ENCODE data around the gene ARMC5.
"Not testable (repeated sequence)": the region's sequence is repeated elsewhere in the genome, so short reads cannot be mapped to it uniquely, and the experiment has no call there.

The ARMC5 gene

DNA sequence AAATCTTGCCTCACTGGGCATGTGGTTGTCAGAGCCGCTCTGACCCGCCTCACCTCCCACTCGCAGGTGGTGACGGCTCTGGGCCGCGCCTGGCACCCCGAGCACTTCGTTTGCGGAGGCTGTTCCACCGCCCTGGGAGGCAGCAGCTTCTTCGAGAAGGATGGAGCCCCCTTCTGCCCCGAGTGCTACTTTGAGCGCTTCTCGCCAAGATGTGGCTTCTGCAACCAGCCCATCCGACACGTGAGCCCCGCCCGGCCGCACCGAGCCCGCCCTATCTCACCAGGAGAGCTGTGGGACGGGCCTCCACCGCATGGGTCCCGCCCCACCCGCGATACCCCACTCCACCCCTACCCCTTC, 16.6 kb downstream of the ARMC5 start:
- peak overlapping the region in 5 of 11 experiments; percentile 63 to 82 (median 79); a peak in 6 of 22 replicates for H3K27ac ChIP-seq
- H3K4me2 ChIP-seq = peak overlapping the region; percentile 73 to 100 (median 97); a peak in 21 of 22 replicates
- H4K20me1 ChIP-seq = no peaks in the 10 kb centered on the region
- TF ChIP-seq Cebpa-rat (IDR thresholded peaks at IDR 0.05) = no peak
- peak overlapping the region in 5 of 10 experiments; percentile 58 to 72 (median 67); a peak in 6 of 20 replicates for H3K4me3 ChIP-seq
- peaks cover 0 to 11% (median 0%) of the 10 kb centered on the region in 11 experiments; a peak in 4 of 22 replicates for H3K36me3 ChIP-seq
- H3K4me1 ChIP-seq = peaks cover 51 to 72% (median 63%) of the 10 kb centered on the region in 10 experiments
- H3K9me3 ChIP-seq (replicated peaks in 1 of 11) = no peaks in the 10 kb centered on the region
- H3K9ac ChIP-seq = peak overlapping the region in 5 of 11 experiments; percentile 76 to 83 (median 79); a peak in 6 of 22 replicates
- H3K27me3 ChIP-seq = no peaks in the 10 kb centered on the region

DNA sequence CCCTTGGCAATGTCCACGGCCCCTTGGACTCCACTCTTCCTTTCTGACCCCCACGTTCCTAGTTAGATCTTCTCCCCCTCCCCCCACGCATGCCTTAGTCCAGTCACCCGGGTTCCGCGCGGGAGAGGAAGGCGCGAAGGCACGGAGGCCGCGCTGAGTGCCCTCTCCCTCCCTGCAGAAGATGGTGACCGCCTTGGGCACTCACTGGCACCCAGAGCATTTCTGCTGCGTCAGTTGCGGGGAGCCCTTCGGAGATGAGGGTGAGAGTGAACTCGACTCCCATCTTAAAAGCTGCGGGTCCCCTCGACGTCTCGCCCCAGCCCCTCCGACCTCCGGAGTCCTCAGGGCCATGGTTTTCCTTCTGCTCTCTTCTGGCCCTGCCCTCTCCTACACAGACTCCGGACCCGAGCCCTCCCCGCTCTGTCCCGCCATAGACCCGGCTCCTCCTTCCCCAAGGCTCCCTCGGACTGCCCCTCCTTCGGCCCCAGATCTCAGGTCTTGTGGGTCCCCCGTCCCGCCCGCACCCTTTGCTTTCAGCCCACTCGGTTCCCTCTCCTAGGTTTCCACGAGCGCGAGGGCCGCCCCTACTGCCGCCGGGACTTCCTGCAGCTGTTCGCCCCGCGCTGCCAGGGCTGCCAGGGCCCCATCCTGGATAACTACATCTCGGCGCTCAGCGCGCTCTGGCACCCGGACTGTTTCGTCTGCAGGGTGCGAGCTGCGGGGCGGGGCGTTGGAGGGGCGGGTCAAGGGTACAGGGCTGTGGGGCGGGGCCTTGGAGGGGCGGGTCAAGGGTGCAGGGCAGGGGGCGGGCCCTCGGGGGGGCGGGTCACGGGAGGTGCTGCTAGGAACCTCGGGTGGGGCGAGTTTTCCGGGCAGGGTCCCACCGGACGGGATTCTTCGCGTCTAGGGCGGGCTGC, 17.3 kb downstream of the ARMC5 start:
- H3K27ac ChIP-seq = peak overlapping the region; percentile 43 to 82 (median 72); a peak in 19 of 22 replicates
- peaks cover 0 to 11% (median 0%) of the 10 kb centered on the region in 11 experiments; a peak in 4 of 22 replicates for H3K36me3 ChIP-seq
- H3K27me3 ChIP-seq = no peaks in the 10 kb centered on the region
- peak overlapping the region; percentile 54 to 72 (median 66) for H3K4me3 ChIP-seq
- H3K9me3 ChIP-seq (replicated peaks in 1 of 11) = no peaks in the 10 kb centered on the region
- H3K4me1 ChIP-seq = peaks cover 47 to 69% (median 60%) of the 10 kb centered on the region in 10 experiments
- no peak for TF ChIP-seq Cebpa-rat (IDR thresholded peaks at IDR 0.05)
- peak overlapping the region; percentile 65 to 83 (median 79) for H3K9ac ChIP-seq
- peak overlapping the region; percentile 87 to 100 (median 97) for H3K4me2 ChIP-seq
- no peaks in the 10 kb centered on the region for H4K20me1 ChIP-seq

DNA sequence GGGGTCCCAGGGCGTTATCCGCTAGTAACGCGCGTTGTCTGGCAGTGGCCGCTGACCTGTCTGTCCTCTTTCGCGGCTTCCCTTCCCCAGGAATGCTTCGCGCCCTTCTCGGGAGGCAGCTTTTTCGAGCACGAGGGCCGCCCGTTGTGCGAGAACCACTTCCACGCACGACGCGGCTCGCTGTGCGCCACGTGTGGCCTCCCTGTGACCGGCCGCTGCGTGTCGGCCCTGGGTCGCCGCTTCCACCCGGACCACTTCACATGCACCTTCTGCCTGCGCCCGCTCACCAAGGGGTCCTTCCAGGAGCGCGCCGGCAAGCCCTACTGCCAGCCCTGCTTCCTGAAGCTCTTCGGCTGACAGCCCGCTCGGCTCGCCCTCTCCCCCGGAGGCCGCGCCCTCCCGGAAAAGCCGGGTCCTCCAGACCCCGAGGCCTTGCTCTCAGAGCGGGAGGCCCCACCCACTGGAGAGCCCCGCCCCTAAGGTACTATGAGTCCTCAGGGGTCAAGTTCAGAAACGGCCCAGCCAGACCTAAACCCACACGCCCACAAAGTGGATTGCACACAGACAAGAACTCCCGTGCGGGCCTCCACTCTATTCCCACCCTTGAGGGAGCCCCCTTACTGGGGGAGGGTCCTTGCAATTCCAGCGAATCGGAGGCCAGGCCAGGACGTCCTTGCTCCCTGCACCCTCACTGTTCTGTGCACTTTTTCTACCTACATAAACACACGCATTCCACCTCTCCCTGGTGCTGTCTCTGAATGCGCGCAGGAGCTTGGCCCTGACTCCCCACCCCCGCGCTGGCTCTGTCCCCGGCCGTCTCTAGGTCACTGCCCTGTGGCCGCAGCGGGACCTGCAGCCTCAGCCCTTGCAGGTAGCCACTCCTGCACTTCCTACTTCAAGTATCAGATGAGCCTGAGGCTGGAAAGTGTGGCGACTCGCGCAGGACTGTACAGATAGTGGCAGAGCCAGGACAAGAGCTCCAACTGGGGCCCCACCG, 18.2 kb downstream of the ARMC5 start:
- Histone ChIP-seq H4K20me1 (no peaks in the 10 kb centered on the region), H3K9me3 (replicated peaks in 1 of 11) (no peaks in the 10 kb centered on the region), H3K36me3 (peaks cover 0 to 11% (median 0%) of the 10 kb centered on the region in 11 experiments; a peak in 4 of 22 replicates), H3K4me2 (peak overlapping the region; percentile 87 to 100 (median 95)), H3K9ac (peak overlapping the region; percentile 65 to 81 (median 78); a peak in 21 of 22 replicates), H3K4me1 (peaks cover 42 to 63% (median 54%) of the 10 kb centered on the region in 10 experiments), H3K4me3 (peak overlapping the region; percentile 54 to 72 (median 66)), H3K27ac (peak overlapping the region; percentile 43 to 78 (median 72); a peak in 19 of 22 replicates), H3K27me3 (no peaks in the 10 kb centered on the region)
- TF ChIP-seq Cebpa-rat (IDR thresholded peaks at IDR 0.05) = no peak

DNA sequence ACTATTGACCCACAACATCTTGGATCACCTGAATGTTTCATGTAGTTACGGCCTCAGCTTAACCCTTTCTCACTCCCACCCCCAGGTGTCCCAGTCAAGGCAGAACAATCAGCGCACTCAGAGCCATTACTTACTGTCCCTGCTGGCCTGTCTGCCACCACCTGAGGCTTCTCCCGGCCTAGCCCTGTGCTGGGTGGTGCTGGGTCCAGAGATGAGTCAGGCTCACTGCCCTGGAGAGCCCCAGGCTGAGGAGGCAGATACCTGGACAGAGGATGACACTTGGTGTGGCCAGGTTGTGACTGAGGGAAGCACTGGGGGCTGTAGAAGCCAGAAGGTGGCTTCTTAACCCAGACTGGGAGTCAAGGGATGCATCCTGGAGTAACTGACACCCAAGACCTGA, 19.7 kb downstream of the ARMC5 start:
- H3K36me3 ChIP-seq = peaks cover 0 to 10% (median 0%) of the 10 kb centered on the region in 11 experiments; a peak in 4 of 22 replicates
- H4K20me1 ChIP-seq = no peaks in the 10 kb centered on the region
- peaks cover 31 to 50% (median 43%) of the 10 kb centered on the region in 10 experiments for H3K4me1 ChIP-seq
- no peak overlapping the region for H3K27ac ChIP-seq
- H3K4me3 ChIP-seq = no peak overlapping the region
- H3K27me3 ChIP-seq = no peaks in the 10 kb centered on the region
- H3K9ac ChIP-seq = no peak overlapping the region
- H3K4me2 ChIP-seq = no peak overlapping the region; a peak in 1 of 22 replicates
- no peaks in the 10 kb centered on the region for H3K9me3 ChIP-seq (replicated peaks in 1 of 11)
- no peak for TF ChIP-seq Cebpa-rat (IDR thresholded peaks at IDR 0.05)

DNA sequence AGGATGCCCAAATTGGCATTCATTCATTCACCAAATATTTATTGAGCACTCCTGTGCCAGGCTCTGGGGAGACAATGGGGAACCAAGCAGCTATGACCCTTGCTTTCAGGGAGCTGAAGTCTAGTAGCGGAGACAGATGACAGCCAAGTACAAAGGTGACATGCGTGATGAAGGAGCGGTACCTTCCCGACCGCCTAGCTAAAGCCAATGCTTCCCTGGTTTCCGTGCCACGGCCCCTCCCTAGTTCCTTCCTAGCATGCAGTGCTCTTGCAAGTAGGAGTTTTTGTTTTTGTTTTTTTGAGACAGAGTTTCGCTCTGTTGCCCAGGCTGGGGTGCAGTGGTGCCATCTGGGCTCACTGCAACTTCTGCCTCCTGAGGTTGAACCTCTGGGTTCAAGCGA, 20.4 kb downstream of the ARMC5 start:
- H3K4me3 ChIP-seq = no peak overlapping the region
- H4K20me1 ChIP-seq = peaks cover 0 to 4% (median 0%) of the 10 kb centered on the region in 11 experiments; a peak in 1 of 22 replicates
- no peak overlapping the region for H3K4me2 ChIP-seq
- H3K9me3 ChIP-seq (replicated peaks in 1 of 11) = no peaks in the 10 kb centered on the region
- no peak for TF ChIP-seq Cebpa-rat (IDR thresholded peaks at IDR 0.05)
- peaks cover 31 to 48% (median 41%) of the 10 kb centered on the region in 10 experiments for H3K4me1 ChIP-seq
- no peak overlapping the region for H3K9ac ChIP-seq
- no peak overlapping the region for H3K27ac ChIP-seq
- H3K27me3 ChIP-seq = no peaks in the 10 kb centered on the region
- peaks cover 0 to 3% (median 0%) of the 10 kb centered on the region in 11 experiments; a peak in 4 of 22 replicates for H3K36me3 ChIP-seq

- no peak overlapping the region for H3K27ac ChIP-seq
- H3K9ac ChIP-seq = no peak overlapping the region
- peaks cover 0 to 9% (median 0%) of the 10 kb centered on the region in 11 experiments; a peak in 2 of 22 replicates for H4K20me1 ChIP-seq
- peaks cover 25 to 52% (median 38%) of the 10 kb centered on the region in 10 experiments for H3K4me1 ChIP-seq
- peaks cover 0 to 5% (median 0%) of the 10 kb centered on the region in 11 experiments; a peak in 3 of 22 replicates for H3K27me3 ChIP-seq
- no peaks in the 10 kb centered on the region for H3K36me3 ChIP-seq
- peak overlapping the region; percentile 13 to 52 (median 25); a peak in 19 of 22 replicates for H3K4me2 ChIP-seq
- no peak overlapping the region for H3K4me3 ChIP-seq
- H3K9me3 ChIP-seq (replicated peaks in 1 of 11) = no peaks in the 10 kb centered on the region
- TF ChIP-seq Cebpa-rat (IDR thresholded peaks at IDR 0.05) = no peak
Observed at GRCh38 chr16:31480851-31481536, 21.7 kb downstream of the ARMC5 start.

DNA sequence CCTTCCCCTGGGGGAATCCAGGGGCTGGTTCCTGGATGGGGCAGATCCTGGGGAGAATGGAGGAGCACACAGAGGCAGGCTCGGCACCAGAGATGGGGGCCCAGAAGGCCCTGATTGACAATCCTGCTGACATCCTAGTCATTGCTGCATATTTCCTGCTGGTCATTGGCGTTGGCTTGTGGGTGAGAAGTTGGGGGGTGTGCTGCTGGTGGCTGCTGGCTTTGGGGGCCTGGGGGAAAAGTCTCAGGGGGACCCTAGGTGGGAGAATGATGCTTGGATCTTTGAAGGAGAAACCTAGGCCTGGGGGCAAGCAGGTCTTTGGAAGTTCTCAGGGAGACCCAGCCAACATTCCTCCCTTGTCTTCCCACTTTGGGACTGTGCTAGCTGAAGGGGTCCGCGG, 23.8 kb downstream of the ARMC5 start, which contains the start of gene SLC5A2:
Gene SLC5A2 (plus strand): TSS at position 43 of the 400 bp plus-strand sequence. CDS start 14 bp downstream, at position 57.
- peaks cover 23 to 56% (median 36%) of the 10 kb centered on the region in 10 experiments for H3K4me1 ChIP-seq
- no peak for TF ChIP-seq Cebpa-rat (IDR thresholded peaks at IDR 0.05)
- H3K27ac ChIP-seq = no peak within 1 kb of the TSS
- peaks cover 0 to 10% (median 0%) of the 10 kb centered on the region in 11 experiments; a peak in 5 of 22 replicates for H4K20me1 ChIP-seq
- peaks cover 0 to 23% (median 8%) of the 10 kb centered on the region in 11 experiments; a peak in 11 of 22 replicates for H3K27me3 ChIP-seq
- no peaks in the 10 kb centered on the region for H3K36me3 ChIP-seq
- no peak within 1 kb of the TSS for H3K4me2 ChIP-seq
- no peak within 1 kb of the TSS for H3K9ac ChIP-seq
- no peak within 1 kb of the TSS for H3K4me3 ChIP-seq
- no peaks in the 10 kb centered on the region for H3K9me3 ChIP-seq (replicated peaks in 1 of 11)

- not testable (repeated sequence) for H3K9me3 ChIP-seq (replicated peaks in 1 of 11); H3K27ac ChIP-seq; H3K4me3 ChIP-seq; H3K9ac ChIP-seq; H3K36me3 ChIP-seq
- Histone ChIP-seq H3K4me2 (peak overlapping the region in 2 of 11 experiments; percentile 50; a peak in 2 of 22 replicates), H4K20me1 (peaks cover 0 to 20% (median 2%) of the 10 kb centered on the region in 11 experiments; a peak in 8 of 22 replicates), H3K4me1 (peaks cover 27 to 53% (median 39%) of the 10 kb centered on the region in 10 experiments), H3K27me3 (peaks cover 0 to 23% (median 8%) of the 10 kb centered on the region in 11 experiments; a peak in 11 of 22 replicates)
Observed at GRCh38 chr16:31484048-31484447, 24.7 kb downstream of the ARMC5 start.
